Measurements from ENCODE around the gene RND1. TPM values are rescaled to one million over a fixed set of nuclear protein-coding genes. Genes with fewer than 3 reads are reported as not detected.

The RND1 gene
- total and polyA plus RNA-seq, 2 of the 8 experiments (the other 6 are each of a cell fraction or from before 2014, with no cell fraction given), result 15.8 to 17.1 TPM

DNA sequence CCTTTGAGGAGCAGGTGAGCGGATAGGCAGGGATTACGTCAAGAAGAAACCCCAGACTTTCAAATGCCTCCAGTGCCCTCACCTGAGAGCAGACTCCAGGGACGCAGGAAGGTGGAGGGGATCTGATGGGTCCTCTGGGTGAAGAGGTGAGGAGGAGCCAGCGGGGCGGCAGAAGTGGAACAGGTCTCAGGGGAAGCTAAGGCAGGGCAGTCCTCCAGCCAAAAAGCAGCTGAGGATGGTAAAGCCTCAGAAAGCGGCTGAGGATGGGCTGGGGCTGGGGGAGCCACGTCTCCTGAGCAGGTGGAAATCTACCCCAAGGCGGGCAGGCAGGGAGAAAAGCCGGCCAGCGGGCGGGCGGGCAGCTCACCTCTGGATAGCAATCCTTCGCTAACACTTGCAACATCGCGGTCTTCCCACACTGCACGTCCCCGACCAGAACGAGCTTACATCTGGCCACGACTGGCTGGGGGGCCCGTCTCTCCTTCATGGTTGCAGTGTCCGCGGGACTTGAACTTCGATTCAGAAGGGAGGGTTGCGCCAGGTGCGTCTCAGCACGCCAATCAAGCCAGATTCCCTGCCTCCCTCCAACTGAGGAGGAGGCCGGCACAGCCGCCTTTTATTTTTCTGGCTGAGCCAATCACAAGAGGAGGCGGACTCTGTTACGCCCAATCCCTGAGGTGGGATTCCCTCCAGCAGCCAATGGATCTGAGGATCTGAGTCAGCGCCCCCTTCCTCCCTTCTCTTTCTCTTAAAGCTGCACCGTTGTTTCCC is at the start of gene RND1 (continued):
- TF ChIP-seq SP2 (IDR thresholded peaks at IDR 0.05; ENCODE audit: low read length), result peak; percentile 46
- no peak for TF ChIP-seq EZH2 (IDR thresholded peaks at IDR 0.05; ENCODE audit: low read depth, low read length, severe bottlenecking)
- TF ChIP-seq PHF8 (conservative IDR thresholded peaks at IDR 0.05; ENCODE audit: low read depth, low read length), result peak; percentile 95
- no peak for TF ChIP-seq RXRA (IDR thresholded peaks at IDR 0.05; ENCODE audit: insufficient read depth, low read depth, low read length)
- no peak for TF ChIP-seq EGR1 (IDR thresholded peaks at IDR 0.05; ENCODE audit: borderline replicate concordance, low read depth, low read length)
- TF ChIP-seq GTF2F1 (IDR thresholded peaks at IDR 0.05; ENCODE audit: borderline replicate concordance, low read depth, low read length), result peak; percentile 85
- TF ChIP-seq HDAC6 (IDR thresholded peaks at IDR 0.05; ENCODE audit: low read depth, low read length), result no peak
